GM18907 (cell line): Measurements from ENCODE around the gene HTT.
"Not testable (repeated sequence)": the region's sequence is repeated elsewhere in the genome, so short reads cannot be mapped to it uniquely, and the experiment has no call there.

Source experiments
- ATAC-seq: cut with Tn5 transposase; IDR thresholded peaks from one replicate; pipeline ENCODE4 v1.9.1; 2021; ENCODE audit warnings: mild to moderate bottlenecking, moderate library complexity; ENCODE audit not compliant: unreplicated experiment

HTT gene

DNA sequence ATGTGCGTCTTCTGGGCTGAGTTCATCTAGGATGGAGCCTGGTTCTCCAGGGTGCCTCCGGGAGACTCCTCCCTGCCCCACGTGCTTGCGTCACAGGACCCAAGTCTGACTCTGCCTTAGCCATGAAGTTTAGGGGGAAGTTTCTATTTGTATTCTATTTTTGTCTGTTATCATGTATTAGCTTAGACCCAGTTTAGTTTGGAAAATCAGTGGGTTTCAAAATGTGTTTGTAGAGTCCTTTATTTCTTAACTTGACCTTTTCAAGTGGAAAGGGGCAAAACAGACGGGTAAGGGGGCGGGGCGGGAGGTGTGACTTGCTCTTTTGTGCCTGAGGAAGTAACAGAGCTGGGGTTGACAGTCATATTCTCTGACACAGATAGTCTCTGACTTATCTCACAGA is 86.0 kb downstream of the HTT start:
- no peak for ATAC-seq

DNA sequence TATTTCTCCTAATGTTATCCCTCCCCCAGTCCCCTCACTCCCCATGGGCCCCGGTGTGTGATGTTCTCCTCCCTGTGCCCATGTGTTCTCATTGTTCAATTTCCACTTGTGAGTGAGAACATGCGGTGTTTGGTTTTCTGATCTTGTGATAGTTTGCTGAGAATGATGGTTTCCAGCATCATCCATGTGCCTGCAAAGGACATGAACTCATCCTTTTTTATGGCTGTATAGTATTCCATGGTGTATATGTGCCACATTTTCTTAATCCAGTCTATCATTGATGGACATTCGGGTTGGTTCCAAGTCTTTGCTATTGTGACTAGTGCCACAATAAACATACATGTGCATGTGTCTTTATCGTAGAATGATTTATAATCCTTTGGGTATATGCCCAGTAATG is 86.6 kb downstream of the HTT start:
- not testable (repeated sequence) for ATAC-seq

DNA sequence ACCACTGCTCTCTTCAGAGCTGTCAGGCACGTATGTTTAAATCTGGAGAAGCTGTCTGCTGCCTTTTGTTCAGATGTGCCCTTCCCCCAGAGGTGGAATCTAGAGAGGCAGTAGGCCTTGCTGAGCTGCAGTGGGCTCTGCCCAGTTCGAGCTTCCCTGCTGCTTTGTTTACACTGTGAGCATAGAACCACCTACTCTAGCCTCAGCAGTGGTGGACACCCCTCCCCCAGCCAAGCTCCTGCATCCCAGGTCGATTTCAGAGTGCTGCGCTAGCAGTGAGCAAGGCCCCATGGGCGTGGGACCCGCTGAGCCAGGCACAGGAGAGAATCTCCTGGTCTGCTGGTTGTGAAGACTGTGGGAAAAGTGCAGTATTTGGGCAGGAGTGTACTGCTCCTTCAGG is 92.0 kb downstream of the HTT start:
- ATAC-seq, result not testable (repeated sequence)

DNA sequence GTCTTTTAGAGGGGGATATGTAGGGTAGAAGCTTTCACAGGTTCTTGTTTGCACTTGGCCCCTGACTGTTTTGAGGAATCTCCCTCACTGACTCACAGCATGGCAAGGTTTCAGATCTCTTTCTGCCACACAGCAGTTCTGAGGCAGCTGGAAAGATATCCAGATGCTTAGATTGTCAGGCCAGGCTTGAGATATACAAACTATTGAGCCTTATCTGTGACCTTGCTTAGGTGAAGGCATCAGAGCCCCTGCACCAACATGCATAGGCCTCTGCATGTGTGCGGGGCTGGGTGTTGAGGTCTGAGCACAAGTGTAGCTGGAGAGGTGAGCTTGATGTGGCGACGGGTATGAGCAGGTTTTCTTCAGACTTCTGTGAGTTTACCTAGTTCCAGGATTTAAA is 93.5 kb downstream of the HTT start:
- no peak for ATAC-seq

DNA sequence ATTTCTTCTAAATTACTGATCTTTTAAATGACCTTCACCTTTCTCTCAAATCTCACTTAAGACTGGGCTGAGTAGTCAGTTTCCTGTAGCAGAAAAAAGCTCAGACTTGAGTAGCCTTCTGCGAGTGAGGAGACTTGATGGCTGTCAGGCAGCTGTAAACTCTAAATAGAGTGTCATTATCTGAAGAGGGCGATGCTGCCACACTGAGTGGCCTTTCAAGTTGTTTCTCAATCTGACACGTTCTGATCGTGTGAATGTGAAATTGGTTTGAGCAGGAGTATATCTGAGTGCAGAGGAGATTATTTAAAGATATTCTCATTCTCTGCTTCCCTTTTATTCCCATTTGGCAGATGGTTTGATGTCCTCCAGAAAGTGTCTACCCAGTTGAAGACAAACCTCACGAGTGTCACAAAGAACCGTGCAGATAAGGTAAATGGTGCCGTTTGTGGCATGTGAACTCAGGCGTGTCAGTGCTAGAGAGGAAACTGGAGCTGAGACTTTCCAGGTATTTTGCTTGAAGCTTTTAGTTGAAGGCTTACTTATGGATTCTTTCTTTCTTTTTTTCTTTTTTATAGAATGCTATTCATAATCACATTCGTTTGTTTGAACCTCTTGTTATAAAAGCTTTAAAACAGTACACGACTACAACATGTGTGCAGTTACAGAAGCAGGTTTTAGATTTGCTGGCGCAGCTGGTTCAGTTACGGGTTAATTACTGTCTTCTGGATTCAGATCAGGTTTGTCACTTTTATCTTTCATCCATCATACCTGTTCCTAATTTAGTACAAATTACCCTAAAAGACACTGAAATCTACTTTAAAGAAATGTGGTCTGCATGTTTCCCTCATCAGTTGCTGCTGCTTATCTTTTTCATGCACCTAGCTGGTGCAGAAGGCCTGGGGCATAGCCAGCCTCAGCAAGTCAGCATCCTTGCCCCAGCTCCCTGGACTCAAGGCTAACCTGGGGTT is 100.2 kb downstream of the HTT start:
- ATAC-seq, result no peak

DNA sequence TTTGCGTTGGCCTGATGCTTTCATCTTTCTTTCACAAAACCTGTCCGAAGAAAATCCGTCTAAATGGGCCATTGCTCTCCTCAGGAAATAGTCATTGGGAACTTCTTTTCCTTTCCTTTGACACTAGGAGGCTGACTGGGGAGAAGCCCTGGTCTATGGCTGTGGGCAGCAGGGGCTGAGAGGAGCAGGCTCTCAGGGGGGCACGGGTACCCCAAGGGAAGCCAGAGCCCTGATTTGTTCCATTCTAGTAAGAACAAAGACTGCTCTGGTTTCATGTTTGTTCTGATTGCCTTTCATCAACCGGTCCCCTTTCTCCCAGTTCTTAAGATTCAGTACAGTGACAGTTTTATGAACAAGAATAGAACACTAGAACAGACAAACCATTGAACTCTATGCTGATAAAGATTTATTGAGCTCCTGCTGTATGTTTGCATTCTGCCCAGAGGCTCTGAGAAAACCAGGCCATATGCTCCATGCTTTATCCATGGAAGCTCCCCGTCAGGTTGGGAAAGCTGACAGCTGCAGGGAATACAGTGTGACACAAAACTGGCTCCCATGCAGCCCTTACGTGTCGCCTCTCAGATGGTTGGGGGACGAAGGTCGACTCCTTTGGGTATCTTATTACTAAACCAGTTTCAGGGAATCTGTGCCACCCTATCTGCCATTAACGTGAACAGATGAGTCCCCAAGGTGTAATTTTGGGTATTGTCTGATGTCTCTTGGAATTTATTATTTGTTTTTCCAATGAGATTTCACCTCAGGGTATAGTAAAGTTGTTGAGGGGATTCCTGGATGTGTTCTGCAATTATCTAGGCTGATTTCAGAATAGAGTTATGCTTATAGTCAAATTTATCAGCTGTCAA is 102.1 kb downstream of the HTT start:
- ATAC-seq, result no peak

DNA sequence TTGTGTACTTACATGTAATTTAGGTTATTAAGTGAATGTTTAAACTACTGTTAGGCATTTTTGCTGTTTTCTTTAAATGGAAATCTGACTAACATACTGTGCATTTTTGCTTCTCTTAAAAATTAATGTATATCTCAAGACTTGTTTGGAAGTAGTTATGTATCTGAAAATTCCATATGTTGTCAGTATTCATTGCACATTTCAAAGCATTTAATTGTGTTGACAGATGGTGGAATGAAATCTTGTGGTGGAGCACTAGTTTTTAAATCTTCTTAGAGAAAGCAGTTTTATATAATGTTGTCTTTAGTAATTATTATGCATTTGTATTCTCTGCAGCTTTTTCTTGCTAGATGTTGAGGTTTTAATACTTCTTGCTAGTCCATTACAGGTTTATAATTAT is 102.9 kb downstream of the HTT start:
- ATAC-seq, result no peak

DNA sequence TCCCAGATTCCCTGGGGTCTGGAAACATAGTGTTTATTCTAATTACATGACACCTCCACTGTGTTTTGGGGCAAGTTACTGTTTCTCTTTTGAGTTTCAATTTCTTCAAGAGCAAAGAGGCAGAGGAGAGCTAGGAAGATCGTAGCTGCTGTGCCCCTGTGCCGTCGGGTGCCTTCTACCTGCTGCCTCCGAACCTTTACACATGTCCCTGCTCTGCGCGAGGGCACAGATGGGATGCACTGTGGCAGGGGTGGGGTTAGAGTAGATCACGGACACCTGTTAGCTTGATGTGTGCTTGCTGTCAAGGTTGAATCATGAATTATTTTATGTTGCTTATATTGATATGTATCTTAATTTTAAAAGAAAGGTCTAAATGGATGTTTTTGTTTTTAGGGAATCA is 103.4 kb downstream of the HTT start:
- ATAC-seq, result no peak

DNA sequence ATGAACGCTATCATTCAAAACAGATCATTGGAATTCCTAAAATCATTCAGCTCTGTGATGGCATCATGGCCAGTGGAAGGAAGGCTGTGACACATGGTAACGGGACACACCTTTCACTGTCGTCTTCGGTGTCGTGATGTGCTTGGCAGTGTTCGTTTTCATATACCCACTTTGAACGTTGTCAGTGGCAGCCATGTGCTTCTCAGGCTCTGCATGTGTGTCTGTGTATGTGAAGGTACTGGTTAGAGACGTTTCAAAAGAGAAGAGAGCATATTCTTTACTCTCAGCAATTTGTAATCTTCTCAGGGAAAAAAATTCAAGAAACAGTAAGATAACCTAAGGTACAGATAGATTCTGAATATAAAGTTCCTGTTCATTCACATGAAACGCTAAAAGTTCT is 103.9 kb downstream of the HTT start:
- no peak for ATAC-seq

DNA sequence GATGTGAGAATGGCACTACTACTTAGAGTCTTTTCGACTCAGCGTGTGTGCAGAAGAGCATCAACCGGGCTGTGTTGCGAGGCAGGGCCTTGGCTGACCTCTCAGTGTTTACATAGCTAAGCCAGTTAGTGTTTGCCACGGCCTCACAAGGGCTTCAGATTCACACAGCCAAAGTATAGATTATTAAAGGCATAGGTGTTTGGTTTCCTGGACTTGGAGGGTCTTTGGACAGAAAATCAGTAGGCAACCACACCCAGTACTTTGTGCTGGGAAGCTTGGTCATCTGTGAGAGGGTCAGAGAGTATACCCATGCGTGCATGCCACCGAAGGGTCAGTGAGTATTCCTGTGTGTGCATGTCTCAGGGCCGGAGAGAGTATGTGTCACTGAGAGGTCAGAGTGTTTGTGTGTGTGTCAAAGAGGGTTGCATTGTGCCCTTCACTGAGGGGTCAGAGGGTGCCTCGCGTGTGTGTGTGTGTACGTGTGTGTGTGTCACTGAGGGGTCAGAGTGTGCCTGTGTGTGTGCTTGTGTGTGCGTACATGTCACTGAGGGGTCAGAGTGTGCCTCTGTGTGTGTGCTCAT is 104.7 kb downstream of the HTT start:
- ATAC-seq, result no peak

DNA sequence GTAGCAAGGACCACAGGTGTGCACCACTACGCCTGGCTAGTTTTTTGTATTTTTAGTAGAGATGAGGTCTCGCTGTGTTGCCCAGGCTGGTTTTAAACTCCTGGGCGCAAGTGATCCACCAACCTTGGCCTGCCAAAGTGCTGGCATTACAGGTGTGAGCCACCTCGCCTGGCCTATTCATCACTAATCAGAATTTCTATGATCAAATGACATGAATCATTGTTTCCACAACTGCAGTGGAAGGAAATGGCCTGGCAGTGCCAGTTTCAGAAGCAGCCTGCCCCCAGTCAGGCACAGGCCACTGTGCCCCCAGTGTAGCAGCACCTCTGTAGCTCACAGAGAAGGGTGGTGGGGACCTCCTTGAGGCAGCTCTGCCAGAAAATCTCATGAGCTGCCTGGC is 108.5 kb downstream of the HTT start:
- ATAC-seq, result no peak

DNA sequence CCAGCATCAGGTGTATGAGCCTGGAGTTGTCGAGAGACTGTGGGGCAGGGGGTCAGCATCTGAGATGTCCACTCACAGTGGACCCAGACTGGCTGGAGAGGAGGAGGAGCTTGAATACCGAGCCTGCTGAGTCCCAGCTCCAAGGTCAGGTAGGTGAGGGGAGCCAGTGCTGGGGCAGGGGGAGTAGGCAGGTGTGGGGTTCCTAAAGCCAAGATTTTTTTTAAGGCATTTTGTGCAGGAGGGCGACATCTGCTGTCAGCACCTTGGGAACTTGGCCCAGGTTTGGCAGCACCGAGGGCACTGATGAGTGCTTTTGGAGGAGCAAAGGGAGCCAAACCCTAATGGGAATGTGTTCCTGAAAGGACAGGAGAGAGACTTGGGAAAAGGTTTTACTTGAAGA is 110.2 kb downstream of the HTT start:
- ATAC-seq, result no peak

DNA sequence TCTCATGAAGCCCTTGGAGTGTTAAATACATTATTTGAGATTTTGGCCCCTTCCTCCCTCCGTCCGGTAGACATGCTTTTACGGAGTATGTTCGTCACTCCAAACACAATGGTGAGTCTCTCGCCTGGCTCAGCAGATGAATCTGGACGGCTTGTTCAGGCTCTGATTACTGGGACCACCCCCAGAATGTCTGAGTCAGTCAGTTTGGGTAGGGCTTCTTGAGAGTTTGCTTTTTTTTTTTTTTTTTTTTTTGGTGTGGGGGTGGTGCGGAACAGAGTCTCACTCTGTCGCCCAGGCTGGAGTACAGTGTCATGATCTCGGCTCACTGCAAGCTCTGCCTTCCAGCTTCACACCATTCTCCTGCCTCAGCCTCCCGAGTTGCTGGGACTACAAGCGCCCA is 112.1 kb downstream of the HTT start:
- ATAC-seq, result no peak

DNA sequence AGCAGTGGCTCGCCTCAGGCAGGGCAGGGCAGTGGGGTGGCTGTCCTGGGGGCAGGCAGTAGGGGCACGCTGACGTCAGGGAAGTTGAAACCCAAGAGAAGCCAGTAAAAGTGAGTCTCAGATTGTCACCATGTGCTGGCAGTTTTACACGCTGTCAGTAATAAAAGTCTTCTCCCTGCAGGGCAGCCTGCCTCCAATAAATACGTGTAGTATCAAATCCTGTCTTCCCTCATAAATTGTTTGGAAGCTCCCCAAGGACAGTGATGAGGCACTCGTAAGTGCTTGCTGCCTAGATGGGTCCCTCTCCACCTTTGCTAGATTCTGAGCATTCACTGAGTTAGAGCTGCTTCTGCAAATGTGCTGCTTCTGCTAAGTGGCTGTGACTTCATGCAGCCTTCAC is 113.6 kb downstream of the HTT start:
- no peak for ATAC-seq

DNA sequence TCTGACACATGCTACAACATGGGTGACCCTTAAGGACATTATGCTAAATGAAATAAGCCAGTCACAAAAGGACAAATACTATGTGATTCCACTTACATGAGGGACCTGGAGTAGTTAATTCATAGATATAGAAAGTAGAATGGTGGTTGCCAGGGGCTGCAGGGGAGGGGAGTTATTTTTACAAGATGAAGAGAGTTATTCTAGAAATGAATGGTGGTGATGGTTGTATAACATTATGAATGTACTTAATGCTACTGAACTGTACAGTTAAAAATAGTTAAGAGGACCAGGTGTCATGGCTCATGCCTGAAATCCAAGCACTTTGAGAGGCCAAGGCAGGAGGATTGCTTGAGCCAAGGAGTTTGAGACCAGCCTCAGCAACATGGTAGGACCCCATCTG is 115.0 kb downstream of the HTT start:
- ATAC-seq, result no peak

DNA sequence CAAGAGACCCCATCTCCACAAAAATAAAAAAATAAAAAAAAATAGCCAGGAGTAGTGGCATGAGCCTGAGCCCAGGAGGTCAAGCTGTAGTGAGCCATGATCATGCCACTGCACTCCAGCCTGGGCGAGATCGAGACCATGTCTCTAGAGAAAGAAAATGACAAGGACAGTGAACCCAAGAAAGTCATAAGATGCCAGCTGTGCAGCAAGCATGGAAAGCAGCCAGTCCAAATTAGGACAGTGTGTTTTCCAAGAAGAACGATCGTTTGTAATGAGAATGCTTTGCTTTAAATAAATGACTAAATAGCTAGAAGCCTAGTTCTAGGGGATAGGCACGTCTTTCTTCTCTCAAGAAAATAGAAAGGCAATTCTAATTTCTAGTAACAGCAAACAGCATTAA is 116.1 kb downstream of the HTT start:
- ATAC-seq, result no peak

DNA sequence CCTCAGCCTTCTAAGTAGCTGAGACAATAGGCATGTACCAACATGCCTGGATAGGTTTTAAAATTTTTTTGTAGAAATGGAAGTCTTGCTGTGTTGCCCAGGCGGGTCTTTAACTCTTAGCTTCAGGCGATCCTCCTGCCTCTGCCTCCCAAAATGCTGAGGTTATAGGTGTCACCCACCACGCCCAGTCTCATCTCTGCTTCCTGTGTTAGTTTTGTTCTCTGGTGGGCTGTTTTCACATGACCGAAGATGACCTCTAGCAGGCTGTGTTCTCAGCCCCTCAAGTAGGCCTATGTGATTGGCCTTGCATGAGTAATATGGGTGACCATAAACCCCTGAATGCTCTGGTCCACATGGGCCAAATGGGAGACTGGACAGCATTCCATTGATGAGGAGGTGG is 117.7 kb downstream of the HTT start:
- ATAC-seq, result no peak

DNA sequence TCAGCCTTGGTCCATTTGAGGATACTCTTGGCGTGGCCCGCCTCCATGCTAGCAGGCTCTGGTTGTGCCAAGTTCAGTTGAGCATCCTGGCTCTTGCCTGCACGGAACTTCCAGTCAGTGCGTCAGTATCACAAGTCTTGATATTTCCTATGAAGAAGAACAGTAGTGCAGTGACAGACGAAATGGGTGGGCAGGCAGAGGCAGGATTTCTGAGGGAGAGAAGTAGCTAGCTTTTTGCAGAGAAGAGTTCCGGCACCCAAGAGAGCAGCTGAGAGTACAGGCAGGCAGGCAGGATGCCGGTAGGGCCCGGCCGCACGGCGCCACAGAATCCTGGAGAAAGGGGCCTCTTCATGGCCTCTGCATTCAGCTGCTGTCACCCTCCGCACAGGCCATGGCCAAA is 118.3 kb downstream of the HTT start:
- ATAC-seq, result no peak

DNA sequence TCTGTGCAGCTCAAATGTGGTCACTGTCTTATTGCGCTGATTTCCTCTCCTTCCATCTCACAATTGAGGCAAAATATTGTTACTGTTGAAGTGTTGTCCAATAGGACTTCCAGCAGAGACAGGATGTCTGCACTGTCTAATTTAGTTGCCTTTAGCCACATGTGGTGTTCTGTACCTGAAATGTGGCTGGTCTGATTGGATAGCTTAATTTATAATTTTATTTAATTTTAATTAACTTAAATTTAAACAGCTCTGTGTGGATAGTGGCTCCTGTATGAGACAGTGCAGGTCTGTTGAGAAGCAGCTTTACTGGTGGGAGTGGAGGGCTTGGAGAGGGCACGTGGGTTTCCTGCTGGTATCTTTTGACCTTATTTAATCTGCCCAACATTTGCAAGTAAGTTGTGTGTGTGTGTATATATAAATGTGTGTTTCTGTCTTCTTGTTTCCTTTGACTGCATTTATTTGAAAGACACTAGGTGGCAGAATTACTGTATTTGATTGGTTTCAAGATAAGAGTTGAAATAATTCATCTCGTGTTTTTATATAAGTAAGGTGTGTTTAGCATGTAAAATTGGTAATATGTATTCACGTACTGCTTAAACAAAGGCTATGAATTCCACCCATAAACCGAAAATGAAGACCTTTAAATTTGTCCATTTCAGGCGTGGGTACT is 119.2 kb downstream of the HTT start:
- no peak for ATAC-seq

DNA sequence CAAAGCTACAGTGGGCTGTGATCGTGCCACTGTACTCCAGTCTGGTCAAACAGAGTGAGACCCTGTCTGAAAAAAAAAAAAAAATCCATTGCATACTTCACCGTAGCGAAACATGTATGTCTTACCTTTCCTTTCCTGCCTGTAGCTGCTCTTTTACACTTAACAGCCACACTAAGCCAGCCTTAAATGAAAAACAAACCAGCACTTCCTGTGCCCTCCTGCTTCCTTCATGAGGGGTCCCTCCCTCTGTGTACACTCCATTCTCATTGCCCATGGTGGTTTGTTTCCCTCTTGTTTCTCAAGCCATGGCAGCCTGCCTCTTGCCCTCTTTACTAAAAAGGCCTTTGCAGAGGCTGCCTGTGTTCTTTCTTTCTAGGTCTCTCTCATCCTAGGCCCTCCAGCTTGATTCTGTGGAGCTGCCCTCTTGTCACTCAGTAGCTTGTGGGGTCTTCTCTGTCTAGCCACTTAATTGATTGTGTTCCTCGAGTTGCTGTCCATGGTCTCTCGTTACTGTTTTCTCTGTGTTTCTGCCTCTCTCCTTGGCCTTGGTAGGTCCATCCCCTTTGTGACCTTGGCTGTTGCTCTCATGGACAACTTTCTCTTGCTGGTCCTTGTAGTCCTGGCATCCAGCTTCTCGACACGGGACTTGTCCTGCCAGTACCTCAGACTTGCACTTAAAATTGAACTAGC is 122.3 kb downstream of the HTT start:
- no peak for ATAC-seq
